Activated CD4-positive, alpha-beta T cell treated with anti-CD3 and anti-CD28 coated beads, Interleukin-2, amount 10 ng/mL, durations not matched to agents 7 days and 5 days (primary cell): ENCODE measurements around the gene UTP4. TPM values are rescaled to one million over a fixed set of nuclear protein-coding genes. Genes with fewer than 3 reads are reported as not detected.

Experiments used
- total RNA-seq, 2 experiments: library from RNA; stranded (reverse); gene quantifications; one replicate each; pipeline ENCODE4 v1.2.3, GENCODE V29; 2021

Gene UTP4
- total RNA-seq, 2 experiments from 2014 or later: 51.8 to 53.2 TPM

Other genes starting within 250 kb of the UTP4 start
- gene HAS3, start 27.0 kb upstream of the UTP4 start, total RNA-seq: under 1 TPM; 0.67 to 0.84 TPM
- 100 to 1,000 TPM; 132 to 165 TPM for gene CHTF8, start 61 bp upstream of the UTP4 start, total RNA-seq
- gene SNTB2, start 54.5 kb downstream of the UTP4 start, total RNA-seq: 10 to 100 TPM; 20.2 to 25.3 TPM
- 10 to 100 TPM; 33.4 to 35.4 TPM for gene VPS4A, start 178.7 kb downstream of the UTP4 start, total RNA-seq
- 10 to 100 TPM in 1 of 2 experiments, 1 to 10 TPM in 1; 9.1 to 15.2 TPM for gene PDF, start 197.9 kb downstream of the UTP4 start, total RNA-seq
- gene COG8, start 206.9 kb downstream of the UTP4 start, total RNA-seq: 10 to 100 TPM; 31.5 to 32.9 TPM
- 10 to 100 TPM; 36.5 to 38.0 TPM for gene NIP7, start 207.1 kb downstream of the UTP4 start, total RNA-seq
- gene TMED6, start 219.1 kb downstream of the UTP4 start, total RNA-seq: 1 to 10 TPM; 1.0 to 1.3 TPM